H9 (cell line): ENCODE data around the gene NEK7. TPM values are rescaled to one million over a fixed set of nuclear protein-coding genes. Genes with fewer than 3 reads are reported as not detected.

ENCODE experiments used
- DNase-seq: peaks from one replicate; pipeline ENCODE4 v3.0.0-alpha.2; 2017
- H2AFZ ChIP-seq: one replicate; pipeline ENCODE4 v1.6.1; 2013; ENCODE audit warnings: mild to moderate bottlenecking, low read length, control low read depth, moderate library complexity
- H2AK5ac ChIP-seq: 2 replicates; pipeline ENCODE4 v1.6.1; 2013; ENCODE audit warnings: low read length, control low read depth, mixed read lengths; ENCODE audit not compliant: insufficient read length
- H2BK120ac ChIP-seq: one replicate; pipeline ENCODE4 v1.6.1; 2013; ENCODE audit warnings: low read depth, mild to moderate bottlenecking, low read length, control low read depth, inconsistent platforms; ENCODE audit not compliant: poor library complexity, severe bottlenecking
- H2BK12ac ChIP-seq: 2 replicates; pipeline ENCODE4 v1.6.1; 2013; ENCODE audit warnings: low read length, control low read depth, mixed read lengths, low read depth; ENCODE audit not compliant: insufficient read length
- H2BK15ac ChIP-seq: 2 replicates; pipeline ENCODE4 v1.6.1; 2013; ENCODE audit warnings: low read depth, low read length, control low read depth
- H2BK20ac ChIP-seq: one replicate; pipeline ENCODE4 v1.6.1; 2013; ENCODE audit warnings: low read depth, mild to moderate bottlenecking, low read length, control low read depth, inconsistent platforms; ENCODE audit not compliant: poor library complexity, severe bottlenecking
- H2BK5ac ChIP-seq: 2 replicates; pipeline ENCODE4 v1.6.1; 2013; ENCODE audit warnings: low read length, control low read depth, mixed read lengths; ENCODE audit not compliant: insufficient read length
- H3K14ac ChIP-seq: 2 replicates; pipeline ENCODE4 v1.6.1; 2013; ENCODE audit warnings: low read length, control low read depth; ENCODE audit not compliant: insufficient read depth
- H3K18ac ChIP-seq: 2 replicates; pipeline ENCODE4 v1.6.1; 2013; ENCODE audit warnings: low read depth, mild to moderate bottlenecking, mixed read lengths, low read length, control low read depth; ENCODE audit not compliant: insufficient read length
- H3K23ac ChIP-seq: 2 replicates; pipeline ENCODE4 v1.6.1; 2013; ENCODE audit warnings: low read length, control low read depth, mixed read lengths, low read depth; ENCODE audit not compliant: insufficient read length
- H3K23me2 ChIP-seq: 2 replicates; pipeline ENCODE4 v1.6.1; 2013; ENCODE audit warnings: low read depth, mild to moderate bottlenecking, mixed read lengths, low read length, control low read depth; ENCODE audit not compliant: insufficient read length, poor library complexity, severe bottlenecking
- H3K27ac ChIP-seq: 2 replicates; pipeline ENCODE4 v1.5.1; 2013; ENCODE audit warnings: low read length, control low read depth, mixed read lengths, low read depth; ENCODE audit not compliant: insufficient read length
- H3K27me3 ChIP-seq: 2 replicates; pipeline ENCODE4 v1.6.1; 2013; ENCODE audit warnings: low read length, control low read depth, inconsistent platforms; ENCODE audit not compliant: insufficient read depth
- H3K4ac ChIP-seq: 2 replicates; pipeline ENCODE4 v1.6.1; 2013; ENCODE audit warnings: low read depth, mild to moderate bottlenecking, control low read depth, inconsistent platforms, low read length, moderate library complexity
- H3K4me1 ChIP-seq: 2 replicates; pipeline ENCODE4 v1.6.1; 2013; ENCODE audit warnings: low read length, control low read depth, inconsistent platforms; ENCODE audit not compliant: insufficient read depth
- H3K4me2 ChIP-seq: 2 replicates; pipeline ENCODE4 v1.6.1; 2013; ENCODE audit warnings: low read length, control low read depth, mixed read lengths; ENCODE audit not compliant: insufficient read length, insufficient read depth
- H3K56ac ChIP-seq: 2 replicates; pipeline ENCODE4 v1.6.1; 2013; ENCODE audit warnings: low read depth, mild to moderate bottlenecking, mixed read lengths, low read length, control low read depth; ENCODE audit not compliant: insufficient read length
- H3K79me1 ChIP-seq: 2 replicates; pipeline ENCODE4 v1.6.1; 2013; ENCODE audit warnings: low read depth, mild to moderate bottlenecking, moderate library complexity, low read length, control low read depth, inconsistent platforms; ENCODE audit not compliant: insufficient read depth, poor library complexity, severe bottlenecking
- H3K79me2 ChIP-seq: 2 replicates; pipeline ENCODE4 v1.6.1; 2013; ENCODE audit warnings: low read length, control low read depth, inconsistent platforms; ENCODE audit not compliant: insufficient read depth
- H3K9ac ChIP-seq: 2 replicates; pipeline ENCODE4 v1.6.1; 2013; ENCODE audit warnings: low read length, control low read depth, mixed read lengths; ENCODE audit not compliant: insufficient read length; ENCODE audit errors: extremely low read depth
- H3K9me3 ChIP-seq: one replicate; pipeline ENCODE4 v1.6.1; 2013; ENCODE audit warnings: low read depth, low read length, inconsistent platforms; ENCODE audit not compliant: control insufficient read depth
- H3T11ph ChIP-seq: one replicate; pipeline ENCODE4 v1.6.1; 2013; ENCODE audit warnings: mild to moderate bottlenecking, low read length, control low read depth, inconsistent platforms
- H4K20me1 ChIP-seq: one replicate; pipeline ENCODE4 v1.6.1; 2013; ENCODE audit not compliant: control insufficient read depth, insufficient read length, insufficient read depth
- H4K5ac ChIP-seq: 2 replicates; pipeline ENCODE4 v1.6.1; 2013; ENCODE audit warnings: low read depth, mild to moderate bottlenecking, mixed read lengths, low read length, control low read depth; ENCODE audit not compliant: insufficient read length
- H4K8ac ChIP-seq: replicated peaks from 2 replicates; pipeline ENCODE4 v1.6.1; 2013; ENCODE audit warnings: low read length, control low read depth, mixed read lengths, low read depth; ENCODE audit not compliant: insufficient read length
- H4K91ac ChIP-seq: 2 replicates; pipeline ENCODE4 v1.6.1; 2013; ENCODE audit warnings: low read depth, mild to moderate bottlenecking, moderate library complexity, mixed read lengths, low read length, control low read depth; ENCODE audit not compliant: insufficient read length
- H3K27ac Mint-ChIP-seq, 3 experiments: 2 replicates in 2 of 3; 3 replicates in 1 of 3; pipeline ENCODE4 v1.8.0; 2020 to 2021; ENCODE audit warnings: mixed read lengths in 3 of 3, mild to moderate bottlenecking in 1 of 3, moderate library complexity in 1 of 3
- H3K27me3 Mint-ChIP-seq: 2 replicates; pipeline ENCODE4 v1.8.0; 2021; ENCODE audit warnings: low read depth, mild to moderate bottlenecking, moderate library complexity, mixed read lengths
- H3K36me3 Mint-ChIP-seq, 3 experiments: 2 replicates in 2 of 3; 3 replicates in 1 of 3; pipeline ENCODE4 v1.8.0; 2020 to 2021; ENCODE audit warnings: low read depth in 3 of 3, mixed read lengths in 3 of 3; ENCODE audit not compliant: insufficient read depth in 1 of 3
- H3K4me1 Mint-ChIP-seq, 2 experiments: 2 replicates each; pipeline ENCODE4 v1.8.0; 2020; ENCODE audit warnings: mixed read lengths in 2 of 2
- H3K4me3 Mint-ChIP-seq, 2 experiments: 2 replicates in 1 of 2; 3 replicates in 1 of 2; pipeline ENCODE4 v1.8.0; 2020 to 2021; ENCODE audit warnings: mild to moderate bottlenecking in 2 of 2, mixed read lengths in 2 of 2, moderate library complexity in 1 of 2
- H3K9me3 Mint-ChIP-seq, 2 experiments: 2 replicates in 1 of 2; 3 replicates in 1 of 2; pipeline ENCODE4 v1.8.0; 2020; ENCODE audit warnings: mild to moderate bottlenecking in 2 of 2, mixed read lengths in 2 of 2, moderate library complexity in 1 of 2
- WGBS: extraction: QIAGEN DNeasy Blood & Tissue Kit; methylation state at CpG from one replicate; pipeline ENCODE4 v1.1.7; 2013; ENCODE audit warnings: missing lambda C conversion rate, low lambda C conversion rate, mixed read lengths; ENCODE audit not compliant: insufficient read length; ENCODE audit errors: extremely low coverage; 5-methylcytosine and 5-hydroxymethylcytosine counted together
- total RNA-seq: library from RNA; stranded (reverse); gene quantifications from 2 replicates; pipeline ENCODE4 v1.2.1, GENCODE V29; 2021
- TF ChIP-seq, protein P1 (sequence below): fragments of 200-600 bp; sonication (generic); conservative IDR thresholded peaks from 3 replicates; pipeline ENCODE4 v1.8.0; 2021; ENCODE audit warnings: antibody characterized with exemption, mild to moderate bottlenecking

Gene NEK7
- total RNA-seq, 1 experiment from 2014 or later = 9.6 TPM

DNA sequence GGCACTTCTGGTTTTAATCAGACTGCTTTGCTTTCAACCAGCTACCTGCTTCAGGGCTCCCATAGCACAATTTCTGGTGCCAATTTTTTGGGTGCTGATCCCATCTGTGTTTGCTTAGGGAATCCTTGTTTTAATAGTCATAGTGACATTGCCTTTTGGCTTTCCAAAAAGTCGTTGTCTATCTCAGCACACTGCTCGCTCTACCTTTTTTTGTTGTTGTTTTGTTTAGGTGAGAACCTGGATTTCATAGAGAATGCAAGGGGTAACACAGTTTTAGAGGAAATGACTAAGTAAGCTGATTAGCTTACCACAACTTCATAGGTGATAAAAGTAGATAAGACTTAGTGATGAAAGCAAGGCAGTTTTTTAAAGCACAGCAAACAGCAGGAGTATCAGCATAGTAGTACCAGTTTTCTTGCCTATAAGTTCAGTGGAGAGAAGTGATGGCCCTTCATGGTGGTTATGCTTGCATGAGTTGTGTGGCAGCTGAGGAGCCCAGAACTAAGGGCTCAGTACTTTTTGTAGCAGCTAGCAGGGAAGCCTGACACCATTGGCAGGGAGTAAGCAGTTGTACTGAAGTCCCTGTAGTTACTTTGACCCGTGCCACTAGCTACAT lies 31.3 kb downstream of the NEK7 start:
- Histone ChIP-seq H3K23me2 (no peaks in the 10 kb centered on the region), H2AK5ac (no peak overlapping the region), H3K18ac (no peak overlapping the region), H2BK20ac (no peak overlapping the region), H2BK120ac (no peak overlapping the region), H2AFZ (no peak overlapping the region), H3K4ac (no peak overlapping the region), H3K56ac (no peak overlapping the region), H3K14ac (no peak overlapping the region), H3K79me2 (no peaks in the 10 kb centered on the region; the same call in 1 of the 2 replicates), H4K5ac (no peak overlapping the region), H3K79me1 (peaks cover 3% of the 10 kb centered on the region), H3K4me1 (no peaks in the 10 kb centered on the region), H3K9me3 (no peaks in the 10 kb centered on the region), H2BK5ac (no peak overlapping the region), H3K4me2 (no peak overlapping the region), H4K20me1 (no peaks in the 10 kb centered on the region), H2BK15ac (no peak overlapping the region), H4K8ac (no peak overlapping the region), H3K27ac (no peak overlapping the region), H2BK12ac (no peak overlapping the region), H4K91ac (no peak overlapping the region), H3T11ph (no peak overlapping the region), H3K27me3 (no peaks in the 10 kb centered on the region), H3K9ac (no peak overlapping the region), H3K23ac (no peak overlapping the region)
- Mint-ChIP-seq H3K27ac (no peak overlapping the region), H3K4me1 (no peaks in the 10 kb centered on the region), H3K4me3 (no peak overlapping the region), H3K27me3 (no peaks in the 10 kb centered on the region), H3K9me3 (no peaks in the 10 kb centered on the region), H3K36me3 (no peaks in the 10 kb centered on the region)
- no peak for DNase-seq
- WGBS = no CpG with 5 or more reads among the region's 3 CpGs
- TF ChIP-seq, protein P1, sequence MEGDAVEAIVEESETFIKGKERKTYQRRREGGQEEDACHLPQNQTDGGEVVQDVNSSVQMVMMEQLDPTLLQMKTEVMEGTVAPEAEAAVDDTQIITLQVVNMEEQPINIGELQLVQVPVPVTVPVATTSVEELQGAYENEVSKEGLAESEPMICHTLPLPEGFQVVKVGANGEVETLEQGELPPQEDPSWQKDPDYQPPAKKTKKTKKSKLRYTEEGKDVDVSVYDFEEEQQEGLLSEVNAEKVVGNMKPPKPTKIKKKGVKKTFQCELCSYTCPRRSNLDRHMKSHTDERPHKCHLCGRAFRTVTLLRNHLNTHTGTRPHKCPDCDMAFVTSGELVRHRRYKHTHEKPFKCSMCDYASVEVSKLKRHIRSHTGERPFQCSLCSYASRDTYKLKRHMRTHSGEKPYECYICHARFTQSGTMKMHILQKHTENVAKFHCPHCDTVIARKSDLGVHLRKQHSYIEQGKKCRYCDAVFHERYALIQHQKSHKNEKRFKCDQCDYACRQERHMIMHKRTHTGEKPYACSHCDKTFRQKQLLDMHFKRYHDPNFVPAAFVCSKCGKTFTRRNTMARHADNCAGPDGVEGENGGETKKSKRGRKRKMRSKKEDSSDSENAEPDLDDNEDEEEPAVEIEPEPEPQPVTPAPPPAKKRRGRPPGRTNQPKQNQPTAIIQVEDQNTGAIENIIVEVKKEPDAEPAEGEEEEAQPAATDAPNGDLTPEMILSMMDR = no peak
